HG02610 (cell line): ENCODE measurements around the gene SLC24A4.

ENCODE experiments used
- ATAC-seq: cut with Tn5 transposase; IDR thresholded peaks from one replicate; pipeline ENCODE4 v1.9.1; 2021; ENCODE audit warnings: mild to moderate bottlenecking, moderate library complexity; ENCODE audit not compliant: unreplicated experiment

Gene SLC24A4

DNA sequence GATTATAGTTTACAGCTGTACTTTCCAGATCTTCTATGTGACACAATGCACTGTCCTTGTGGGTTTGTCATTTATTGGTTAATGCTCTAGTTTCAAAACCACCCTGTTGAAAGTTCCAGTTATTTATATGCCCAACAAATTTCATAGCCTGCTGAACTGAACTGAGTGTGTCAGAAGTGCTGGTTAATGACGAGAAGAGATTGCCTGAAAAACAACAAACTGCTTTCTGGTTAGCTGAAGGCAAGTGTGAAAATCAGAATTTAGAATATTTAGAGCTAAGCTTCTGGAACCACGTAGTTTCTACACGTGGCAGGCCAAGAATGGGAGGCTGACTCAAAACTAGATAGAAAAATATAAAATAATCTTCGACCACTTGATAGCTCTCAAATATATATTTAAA is 171.5 kb downstream of the SLC24A4 start:
- ATAC-seq = no peak

DNA sequence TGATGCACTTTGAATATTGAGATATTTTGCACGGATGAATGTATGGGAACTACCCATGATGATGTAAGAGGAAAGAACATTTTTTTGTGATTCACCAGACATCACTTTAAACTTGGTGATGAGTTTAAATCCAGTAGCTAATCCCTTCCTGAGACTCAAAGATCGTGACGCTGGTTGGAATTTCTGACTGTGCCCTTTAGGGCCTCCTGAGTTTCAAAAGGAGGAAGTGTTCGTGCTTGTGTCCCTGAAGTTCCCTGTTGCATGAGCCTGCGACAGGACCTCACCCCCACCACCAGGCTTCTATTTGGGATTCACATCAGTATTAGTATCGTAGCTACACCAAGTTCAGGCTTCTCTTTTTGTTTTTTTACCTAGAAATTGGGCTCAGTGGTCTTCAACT is 172.1 kb downstream of the SLC24A4 start:
- ATAC-seq = no peak

DNA sequence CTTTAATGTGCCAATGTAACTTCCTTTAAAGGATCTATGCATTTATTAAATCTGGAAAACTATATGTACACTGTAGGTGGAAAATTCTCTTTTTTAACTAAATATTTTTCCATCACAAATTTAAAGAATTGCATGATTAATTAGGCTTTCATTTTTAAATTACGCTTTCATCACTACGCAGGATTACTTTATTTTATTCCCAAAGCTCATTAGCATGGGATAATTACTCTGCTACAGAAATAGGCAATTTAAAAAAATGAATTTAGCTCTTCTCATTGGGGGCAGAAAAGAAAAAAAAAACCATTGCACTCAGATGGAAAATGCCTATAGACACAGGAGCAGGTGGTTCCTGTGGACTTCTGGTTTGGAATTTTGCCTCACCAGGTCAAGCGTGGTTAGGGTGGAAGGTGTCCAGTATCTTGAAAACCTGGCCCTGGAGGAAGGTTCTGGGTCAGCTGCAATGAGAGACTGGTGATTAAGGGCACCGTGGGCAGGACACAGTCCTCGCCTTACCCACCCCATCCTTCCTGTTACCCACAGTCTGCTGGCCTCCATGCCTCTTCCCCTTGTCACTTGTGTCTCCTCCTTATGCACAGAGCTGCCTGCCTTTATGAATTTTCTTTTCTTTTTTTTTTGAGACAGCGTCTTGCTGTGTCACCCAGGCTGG is 173.4 kb downstream of the SLC24A4 start:
- no peak for ATAC-seq

DNA sequence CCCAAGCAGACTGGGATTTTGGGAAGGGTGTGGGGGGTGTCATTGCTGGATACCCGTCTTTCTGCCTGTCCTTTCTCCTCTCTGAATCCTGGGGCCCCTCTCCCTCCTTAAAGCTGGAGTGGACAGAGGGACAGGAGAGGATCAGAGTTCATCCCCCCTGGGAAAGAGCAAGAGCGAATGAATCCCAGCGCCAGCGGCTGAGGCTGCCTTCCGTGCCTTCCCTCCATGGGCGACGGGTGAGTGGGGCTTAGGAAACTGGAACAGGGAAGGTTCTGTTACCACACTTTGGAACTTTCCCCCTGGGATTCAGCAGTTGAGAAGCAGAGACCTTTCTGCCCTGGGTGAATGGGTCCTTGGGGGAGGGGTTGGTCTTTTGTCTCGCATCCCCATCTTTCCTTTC is 174.4 kb downstream of the SLC24A4 start:
- no peak for ATAC-seq

DNA sequence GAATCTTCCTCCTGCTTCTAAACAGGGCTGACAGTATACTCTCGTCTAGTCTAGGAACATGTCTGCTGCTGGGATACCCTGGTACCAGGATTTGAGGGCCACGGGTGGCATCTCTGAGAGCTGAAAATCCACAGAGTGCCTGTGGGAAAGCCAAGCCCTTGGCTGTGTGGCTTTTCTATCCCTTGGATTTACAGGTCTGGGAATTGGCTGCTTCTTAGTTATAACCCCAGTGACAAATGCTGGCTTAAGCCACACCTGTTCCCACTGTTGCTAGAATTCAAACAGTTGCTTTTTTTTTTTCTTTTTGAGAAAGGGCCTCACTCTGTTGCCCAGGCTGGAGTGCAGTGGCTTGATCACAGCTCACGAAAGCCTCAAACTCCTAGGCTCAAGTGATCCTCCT is 176.3 kb downstream of the SLC24A4 start:
- ATAC-seq = no peak

DNA sequence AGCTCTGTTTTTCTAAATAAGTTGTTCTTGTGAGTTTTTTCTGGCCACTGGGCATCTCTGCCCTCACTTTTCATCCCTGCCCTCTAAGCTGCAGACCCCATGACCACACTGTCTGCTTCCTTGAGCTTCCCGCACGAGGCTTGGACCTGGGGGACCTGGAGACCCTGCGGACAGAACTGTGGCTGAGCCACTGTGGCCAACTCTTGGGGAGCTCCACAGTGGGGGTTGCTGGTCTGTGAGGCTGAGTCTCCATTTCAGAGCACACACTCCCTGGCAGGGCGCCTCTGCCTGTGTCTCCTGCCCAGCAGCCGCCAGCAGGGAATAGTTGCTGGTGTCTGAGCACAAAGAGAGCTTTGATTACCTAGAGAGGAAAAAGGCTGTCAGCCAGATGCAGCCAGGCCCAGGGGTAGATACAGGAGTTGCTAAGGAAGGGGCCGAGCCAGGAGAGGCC is 177.6 kb downstream of the SLC24A4 start:
- no peak for ATAC-seq

DNA sequence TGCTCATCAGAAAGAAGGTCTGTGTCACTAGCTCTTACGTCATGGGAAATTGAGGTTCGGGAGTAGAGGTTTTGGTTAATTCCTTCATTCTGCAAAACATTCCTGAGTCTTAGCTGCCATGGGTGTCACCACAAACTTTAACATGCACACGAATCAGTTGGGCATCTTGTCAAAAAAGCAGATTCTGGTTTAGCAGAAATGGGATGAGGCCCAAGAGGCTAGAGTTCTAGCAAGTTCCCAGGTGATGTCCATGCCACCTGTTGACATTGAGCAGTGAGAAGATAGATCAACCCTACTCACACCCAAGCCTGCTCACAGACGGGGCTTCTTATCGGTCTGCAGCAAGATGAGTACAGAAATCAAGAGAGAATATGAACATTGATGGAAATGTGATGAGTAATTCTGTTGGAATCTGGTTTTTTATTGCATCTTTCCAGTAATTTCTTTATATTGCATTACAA is 179.0 kb downstream of the SLC24A4 start:
- no peak for ATAC-seq

DNA sequence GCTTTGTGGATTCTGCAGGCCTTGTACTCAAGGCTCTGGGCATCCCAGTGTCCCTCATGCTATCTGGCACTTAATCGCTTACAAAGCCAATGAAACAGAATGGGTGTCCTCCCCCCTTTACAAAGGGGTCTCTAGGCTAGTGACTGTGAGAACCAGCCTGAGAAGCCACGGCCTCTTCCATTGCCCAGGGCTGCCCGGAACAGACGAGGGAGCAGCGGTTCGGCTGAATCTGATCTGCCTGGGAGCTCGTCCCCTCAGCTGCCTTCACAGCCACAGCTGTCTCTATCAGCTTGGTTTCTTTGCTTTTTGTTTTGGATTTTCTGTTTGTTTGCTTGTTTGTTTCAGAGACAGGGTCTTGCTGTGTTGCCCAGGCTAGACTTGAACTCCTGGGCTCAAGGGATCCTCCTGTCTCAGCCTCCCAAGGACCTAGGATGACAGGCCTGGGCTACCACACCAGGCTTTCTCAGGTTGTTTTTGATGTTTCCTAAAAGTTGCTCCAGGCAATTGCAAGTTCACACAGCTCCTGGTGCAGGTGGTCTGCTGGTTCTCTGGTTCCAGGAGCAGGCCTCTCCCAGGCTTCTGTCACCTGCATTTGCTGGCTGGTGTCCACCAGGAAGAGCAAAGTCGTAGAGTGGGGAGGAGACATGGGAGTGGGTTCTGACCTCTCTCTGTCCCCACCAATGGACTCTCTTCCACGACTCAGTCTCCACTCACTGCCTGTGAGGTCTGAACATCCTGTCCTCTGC is 179.7 kb downstream of the SLC24A4 start:
- no peak for ATAC-seq

DNA sequence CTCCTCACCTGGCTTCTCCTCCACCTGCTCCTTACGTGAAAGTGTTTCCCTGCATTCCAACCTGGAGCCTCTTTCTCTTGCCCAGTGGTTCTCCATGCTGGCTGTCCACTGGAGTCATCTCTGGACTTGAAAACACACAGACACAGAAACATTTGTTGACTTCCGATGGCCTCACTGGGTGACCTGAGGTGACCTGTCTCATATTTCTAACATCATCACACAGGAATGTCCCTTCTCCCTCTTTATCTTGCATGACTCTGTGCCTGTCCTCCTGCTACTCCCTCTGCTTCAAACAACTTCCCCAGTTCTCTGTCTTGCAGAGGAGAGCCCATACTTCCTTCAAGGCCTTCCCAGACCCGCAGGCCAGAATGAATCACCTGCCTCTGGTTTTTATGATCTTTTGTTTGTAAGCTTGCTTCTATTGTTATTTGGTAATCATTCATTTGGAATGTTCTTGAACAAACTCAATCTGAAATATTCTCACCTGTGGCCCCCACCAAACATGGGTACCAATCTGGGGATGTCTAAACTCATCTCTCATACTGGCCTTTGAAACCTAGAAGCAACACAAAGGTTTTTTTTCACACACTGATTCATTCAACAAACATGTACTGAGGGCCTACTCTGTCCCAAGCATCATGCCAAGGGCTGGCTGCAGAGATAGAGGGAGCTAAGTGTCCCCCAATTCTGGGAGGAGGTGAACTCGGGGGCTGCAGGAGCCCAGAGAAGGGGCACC is 181.0 kb downstream of the SLC24A4 start:
- no peak for ATAC-seq

DNA sequence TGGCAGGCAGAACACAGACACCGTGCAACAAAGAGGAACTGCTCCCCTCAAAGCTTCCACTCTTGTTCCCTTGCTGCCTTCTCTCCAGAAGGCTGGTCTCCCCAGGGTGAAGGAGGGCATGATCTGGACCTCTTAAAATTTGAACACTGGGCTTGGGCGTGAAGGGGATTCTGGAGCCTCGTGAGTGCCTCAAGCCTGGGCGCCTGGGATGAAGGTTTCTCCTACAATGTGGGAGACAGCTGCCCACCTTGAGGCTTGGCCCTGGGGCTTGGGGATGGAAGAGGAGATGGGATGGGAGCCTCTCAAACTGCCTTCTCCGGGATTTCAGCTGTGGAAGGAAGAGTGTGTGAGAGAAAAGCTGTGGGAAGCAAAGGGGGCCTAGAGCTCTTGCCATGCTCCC is 182.9 kb downstream of the SLC24A4 start:
- ATAC-seq = no peak

DNA sequence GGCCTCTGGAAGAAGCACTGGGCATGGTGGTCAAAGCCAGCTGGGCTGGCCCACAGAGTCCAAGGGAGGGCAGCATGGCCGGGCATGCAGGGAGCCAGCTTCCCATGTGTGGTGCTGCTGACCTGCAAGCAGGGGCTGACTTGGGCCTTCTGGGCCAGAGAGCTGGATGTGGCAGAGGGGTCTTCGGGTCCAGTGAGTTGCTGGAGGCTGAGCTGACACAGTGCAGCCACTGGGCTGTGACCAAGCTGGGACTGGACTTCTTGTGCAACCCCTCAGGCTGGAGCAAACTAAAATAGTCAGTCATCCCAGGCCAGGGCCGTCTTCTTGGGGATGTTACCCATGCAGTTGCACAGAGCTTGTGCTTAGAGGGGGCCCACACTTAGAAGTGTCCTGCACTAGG is 183.3 kb downstream of the SLC24A4 start:
- ATAC-seq = no peak

DNA sequence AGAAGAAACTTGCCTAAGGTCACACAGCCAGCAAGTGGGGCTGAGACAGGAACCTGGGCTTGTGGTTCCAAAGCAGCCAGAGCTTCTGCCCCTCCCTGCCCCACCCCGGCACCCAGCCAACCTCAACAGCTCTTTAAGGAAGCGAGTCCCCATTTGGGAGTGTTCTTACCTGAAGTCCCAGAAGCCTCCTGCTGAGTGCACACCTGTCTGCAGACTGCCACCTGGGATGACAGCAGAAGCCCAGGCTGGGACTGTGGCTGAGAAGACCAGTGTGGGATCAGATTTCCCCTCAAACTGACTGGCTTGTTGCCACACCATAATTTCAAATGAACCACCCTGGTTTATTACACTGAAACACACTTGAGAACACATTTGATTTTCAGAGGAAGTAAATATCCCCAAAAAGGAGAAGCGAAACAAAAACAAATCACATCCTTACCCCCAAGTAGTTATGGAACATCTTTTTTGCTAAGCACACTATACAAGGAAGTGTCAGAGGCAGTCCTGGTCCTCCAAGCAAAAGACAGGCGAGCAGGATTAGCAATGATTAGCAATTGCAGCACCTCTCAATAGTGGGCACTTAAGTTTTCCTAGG is 184.3 kb downstream of the SLC24A4 start:
- peak; percentile 52 for ATAC-seq

DNA sequence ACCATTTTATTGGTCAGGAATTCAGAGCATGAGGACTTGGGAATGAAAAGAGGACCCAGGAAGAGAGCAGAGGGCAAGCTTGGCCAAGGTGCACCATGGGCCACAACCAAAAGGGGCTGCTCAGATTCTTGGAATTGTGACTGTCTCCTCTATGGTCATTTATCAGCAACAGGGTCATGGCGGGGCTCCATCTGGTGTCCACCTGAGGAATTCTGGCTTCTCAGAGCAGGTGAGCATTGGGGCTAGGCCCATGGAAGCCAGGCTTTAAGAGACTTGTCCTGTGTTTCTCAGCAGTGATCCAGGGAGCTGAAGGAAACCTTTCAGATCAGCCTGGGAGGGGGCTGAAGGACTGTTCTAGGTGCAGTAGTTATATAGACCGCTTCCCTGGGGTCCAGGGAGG is 188.0 kb downstream of the SLC24A4 start:
- no peak for ATAC-seq

DNA sequence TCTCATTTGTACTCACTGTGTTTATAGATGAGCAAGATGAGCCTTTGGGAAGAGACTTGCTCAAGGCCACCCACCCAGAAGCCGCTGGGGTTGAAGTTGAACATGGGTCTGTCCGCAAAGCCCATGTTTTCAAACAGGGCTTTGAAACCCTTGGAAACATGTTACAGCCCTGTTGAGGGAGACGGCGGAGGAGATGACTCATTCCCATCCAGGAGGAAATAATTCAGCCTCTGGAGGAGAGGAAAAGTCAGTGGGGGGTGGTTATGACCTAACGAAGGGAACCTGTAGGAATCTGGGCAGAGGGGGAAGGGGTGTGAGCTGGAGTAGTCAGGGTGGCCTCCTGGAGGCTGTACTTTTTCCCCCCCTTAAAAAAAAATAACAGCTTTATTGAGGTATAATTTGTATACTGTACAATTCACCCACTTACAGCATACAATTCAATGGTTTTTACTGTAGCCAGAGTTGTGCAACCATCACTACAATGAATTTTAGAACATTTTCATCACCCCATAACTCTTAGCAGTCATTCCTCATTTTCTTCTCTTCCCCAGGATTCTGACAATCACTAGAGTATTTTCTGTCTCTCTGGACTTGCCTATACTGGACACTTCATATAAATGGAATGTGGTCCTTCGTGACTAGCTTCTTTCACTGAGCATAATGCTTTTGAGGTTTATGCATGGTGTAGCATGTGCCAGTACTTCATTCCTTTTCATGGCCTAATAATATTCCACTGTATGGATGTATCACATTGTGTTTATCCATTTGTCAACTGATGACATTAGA is 188.7 kb downstream of the SLC24A4 start:
- no peak for ATAC-seq

DNA sequence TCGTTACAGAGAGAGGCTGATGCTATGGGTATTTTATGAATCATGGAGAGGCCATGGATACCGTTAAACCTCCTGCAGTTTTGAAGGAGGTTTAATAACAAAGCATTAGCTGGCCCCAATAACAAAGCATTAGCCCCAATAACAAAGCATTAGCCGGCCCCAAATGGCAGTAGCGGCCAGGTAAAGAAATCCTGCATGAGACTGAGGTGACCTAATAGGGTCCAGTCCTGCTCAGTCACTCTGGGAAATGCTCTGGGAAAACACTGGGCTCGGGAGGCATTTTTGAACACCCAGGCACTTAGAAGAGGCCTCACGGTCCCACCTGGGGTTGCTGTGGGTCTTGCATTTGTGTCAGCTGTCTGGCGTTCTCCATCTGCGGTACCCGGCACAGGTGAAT is 189.8 kb downstream of the SLC24A4 start:
- no peak for ATAC-seq

DNA sequence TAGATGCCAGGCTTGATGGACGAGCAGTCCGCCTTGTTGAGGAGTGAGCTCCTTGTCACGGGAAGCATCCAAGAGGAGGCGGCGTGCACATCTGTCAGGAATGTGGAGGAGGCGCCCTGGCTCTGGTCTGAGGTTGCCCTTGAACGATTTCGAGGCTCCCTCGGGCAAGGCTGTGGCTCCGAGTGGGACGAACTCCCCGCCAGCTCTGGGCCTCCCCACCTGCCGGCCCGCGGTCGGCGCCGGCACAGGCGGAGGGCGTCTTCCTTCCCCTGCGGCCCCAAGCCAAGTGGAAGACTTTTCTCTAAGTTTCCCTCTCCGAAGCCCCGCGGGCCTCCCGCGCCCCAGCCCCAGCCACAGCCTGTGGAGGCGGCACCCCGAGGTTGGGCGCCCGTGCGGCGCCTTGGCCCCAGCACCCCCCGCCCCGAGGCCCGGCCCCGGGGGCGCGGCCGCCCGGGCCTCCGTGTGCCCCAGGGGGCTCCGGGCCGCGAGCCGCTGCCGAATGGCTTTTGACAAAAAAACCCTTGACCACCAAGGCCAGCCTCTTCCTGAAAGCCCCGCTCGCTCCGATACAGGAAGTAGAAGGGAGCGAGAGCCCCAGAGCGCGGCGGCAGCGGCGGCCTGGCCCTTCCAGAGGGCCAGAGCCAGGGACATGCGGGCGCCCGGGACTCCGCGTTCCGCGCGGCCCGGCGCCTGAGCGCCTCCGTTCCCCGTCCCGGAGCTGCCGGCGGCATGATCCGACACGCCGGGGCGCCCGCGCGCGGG is 190.4 kb downstream of the SLC24A4 start, which contains the start of gene RIN3:
TSS of gene RIN3 (plus strand) at position 578 of the 762 bp plus-strand sequence. CDS start at position 730, 152 bp downstream.
- ATAC-seq = peak; percentile 73

DNA sequence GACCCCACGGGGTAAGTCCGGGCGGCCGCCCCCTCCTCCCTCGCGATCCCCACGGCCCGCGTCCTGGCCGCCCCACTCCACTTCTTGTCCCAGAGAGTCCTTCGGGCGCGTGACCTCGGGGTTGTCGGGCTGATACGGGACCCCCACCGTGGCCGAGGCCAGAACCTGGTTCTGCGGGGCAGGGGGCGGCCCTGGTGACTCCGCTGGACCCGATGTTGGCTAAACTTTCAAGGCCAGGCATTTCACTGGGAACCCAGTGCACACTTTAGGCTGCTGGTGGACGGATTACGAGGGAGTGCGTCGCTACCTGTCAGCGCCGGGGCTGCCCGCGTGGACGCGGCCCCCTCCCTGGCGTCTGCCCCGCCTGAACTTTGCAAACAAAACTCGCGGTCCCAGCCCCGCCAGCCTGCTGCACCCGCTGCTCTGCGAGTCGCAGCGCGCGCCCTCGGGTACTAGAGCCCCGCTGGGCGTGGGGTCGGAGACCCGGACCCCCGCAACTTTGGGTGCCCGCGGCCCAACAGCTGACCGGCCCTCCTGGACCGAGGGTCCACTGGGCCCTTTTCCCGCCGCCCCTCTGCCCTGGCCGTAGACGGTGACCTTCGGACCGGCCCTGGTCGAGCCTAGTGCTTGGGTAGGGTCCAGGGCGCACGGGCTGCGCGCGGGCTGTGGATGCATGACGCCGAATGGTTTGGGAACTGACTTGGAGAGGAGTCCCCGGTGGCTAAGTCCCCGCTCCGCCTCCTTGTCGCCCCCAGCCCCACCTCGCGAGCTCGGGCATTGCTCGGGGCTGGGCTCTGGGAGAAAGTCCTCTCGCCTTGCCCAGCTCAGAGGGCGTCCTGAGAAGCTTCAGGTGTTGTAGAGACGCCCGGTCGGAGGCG is 191.2 kb downstream of the SLC24A4 start:
- ATAC-seq = peak; percentile 15

DNA sequence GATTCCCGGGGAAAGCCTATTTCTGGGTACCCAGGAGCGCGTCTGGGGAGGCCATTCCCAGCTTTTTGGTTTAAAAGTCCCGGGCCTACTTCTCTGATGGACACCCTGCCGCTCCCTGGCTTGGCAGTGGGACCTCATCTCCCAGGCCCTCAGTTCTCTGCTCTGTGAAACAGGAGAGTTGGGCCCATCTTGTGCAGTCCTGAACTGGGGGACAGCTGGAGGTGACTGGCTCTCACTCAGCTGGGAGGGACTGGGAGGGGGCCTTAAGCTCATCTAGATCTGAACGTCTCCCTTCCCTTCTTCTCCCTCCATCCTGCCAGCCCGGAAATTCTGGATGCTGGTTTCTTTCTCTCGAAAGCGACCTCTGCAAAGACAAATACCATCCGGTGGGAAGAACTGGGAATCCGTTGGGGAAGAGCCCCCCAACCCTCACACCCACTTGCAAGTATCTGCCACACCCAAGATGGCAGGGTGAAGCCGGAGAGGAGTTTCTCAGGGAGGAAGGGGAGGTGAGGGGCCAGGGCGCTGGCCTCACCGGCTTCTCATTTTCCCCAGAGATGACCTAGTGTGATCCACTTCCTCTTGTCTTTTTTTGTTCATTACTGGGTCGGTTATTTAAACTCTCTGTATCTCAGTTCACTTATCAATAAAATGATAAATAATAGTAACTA is 192.0 kb downstream of the SLC24A4 start:
- ATAC-seq = no peak
